HepG2 (cell line): Measurements from ENCODE around the gene INPP5E. TPM values are rescaled to one million over a fixed set of nuclear protein-coding genes. Genes with fewer than 3 reads are reported as not detected.

Experiments used
- ADNP ChIP-seq: sonication (generic); formaldehyde crosslinking; IDR thresholded peaks from 2 replicates; pipeline ENCODE4 v1.4.0; 2020; ENCODE audit warnings: missing genetic modification reagents
- AGO2 ChIP-seq: fragments of 200-400 bp; formaldehyde crosslinking; optimal IDR thresholded peaks from 2 replicates; pipeline ENCODE3; 2017; ENCODE audit warnings: mild to moderate bottlenecking, low read depth, low read length, moderate library complexity
- ARNTL ChIP-seq: sonication (generic); formaldehyde crosslinking; IDR thresholded peaks from 2 replicates; pipeline ENCODE4 v1.4.0; 2020; ENCODE audit warnings: mild to moderate bottlenecking, missing genetic modification reagents
- ATF6 ChIP-seq: sonication (generic); formaldehyde crosslinking; conservative IDR thresholded peaks from 2 replicates; pipeline ENCODE4 v1.4.0; 2020; ENCODE audit warnings: missing genetic modification reagents
- ATRX ChIP-seq: sonication (generic); formaldehyde crosslinking; IDR thresholded peaks from 2 replicates; pipeline ENCODE4 v1.4.0; 2020; ENCODE audit warnings: missing genetic modification reagents, borderline replicate concordance
- BATF2 ChIP-seq: sonication (generic); formaldehyde crosslinking; IDR thresholded peaks from 2 replicates; pipeline ENCODE4 v1.8.0; 2022; ENCODE audit warnings: mild to moderate bottlenecking, missing genetic modification reagents, moderate library complexity
- CENPBD1 ChIP-seq: sonication (generic); formaldehyde crosslinking; IDR thresholded peaks from 2 replicates; pipeline ENCODE4 v1.8.0; 2022; ENCODE audit warnings: missing genetic modification reagents, low read depth, mild to moderate bottlenecking, borderline replicate concordance
- DMAP1 ChIP-seq: IDR thresholded peaks from 2 replicates; pipeline ENCODE4 v1.6.1; 2016
- HOXA3 ChIP-seq: sonication (generic); formaldehyde crosslinking; IDR thresholded peaks from 2 replicates; pipeline ENCODE4 v1.5.0; 2020; ENCODE audit warnings: missing genetic modification reagents
- JUN ChIP-seq: sonication (generic); formaldehyde crosslinking; IDR thresholded peaks from 2 replicates; pipeline ENCODE4 v1.4.0; 2020; ENCODE audit warnings: mild to moderate bottlenecking, missing genetic modification reagents
- KDM5B ChIP-seq: sonication (generic); formaldehyde crosslinking; IDR thresholded peaks from 2 replicates; pipeline ENCODE4 v1.4.0; 2020; ENCODE audit warnings: missing genetic modification reagents, mild to moderate bottlenecking, borderline replicate concordance
- SIN3B ChIP-seq: fragments of 150-350 bp; IDR thresholded peaks from 2 replicates; pipeline ENCODE4 v1.6.1; 2014; ENCODE audit warnings: low read length
- TARDBP ChIP-seq: sonication (generic); formaldehyde crosslinking; IDR thresholded peaks from 2 replicates; pipeline ENCODE4 v1.8.0; 2022; ENCODE audit warnings: mild to moderate bottlenecking, missing genetic modification reagents
- TMF1 ChIP-seq: sonication (generic); formaldehyde crosslinking; IDR thresholded peaks from 2 replicates; pipeline ENCODE4 v1.8.1; 2022; ENCODE audit warnings: low read depth, missing genetic modification reagents
- TRIM24 ChIP-seq: sonication (generic); formaldehyde crosslinking; IDR thresholded peaks from 2 replicates; pipeline ENCODE4 v1.8.0; 2022; ENCODE audit warnings: mild to moderate bottlenecking, missing genetic modification reagents
- XBP1 ChIP-seq: sonication (generic); formaldehyde crosslinking; IDR thresholded peaks from 2 replicates; pipeline ENCODE4 v1.5.0; 2020; ENCODE audit warnings: missing genetic modification reagents
- ZBTB20 ChIP-seq: sonication (generic); formaldehyde crosslinking; IDR thresholded peaks from 2 replicates; pipeline ENCODE4 v1.8.1; 2023; ENCODE audit warnings: missing genetic modification reagents, low read depth, mild to moderate bottlenecking, borderline replicate concordance
- ZFAT ChIP-seq: sonication (generic); formaldehyde crosslinking; conservative IDR thresholded peaks from 2 replicates; pipeline ENCODE4 v1.8.1; 2023; ENCODE audit warnings: missing genetic modification reagents, inconsistent platforms
- ZNF251 ChIP-seq: sonication (generic); formaldehyde crosslinking; IDR thresholded peaks from 2 replicates; pipeline ENCODE4 v1.9.0; 2021; ENCODE audit warnings: mild to moderate bottlenecking, missing genetic modification reagents
- ZNF292 ChIP-seq: sonication (generic); formaldehyde crosslinking; IDR thresholded peaks from 2 replicates; pipeline ENCODE4 v1.8.1; 2022; ENCODE audit warnings: mild to moderate bottlenecking, low read depth, missing genetic modification reagents, borderline replicate concordance
- ZNF850 ChIP-seq: sonication (generic); formaldehyde crosslinking; conservative IDR thresholded peaks from 2 replicates; pipeline ENCODE4 v1.9.0; 2021; ENCODE audit warnings: mild to moderate bottlenecking, missing genetic modification reagents
- ZSCAN9 ChIP-seq: IDR thresholded peaks from 2 replicates; pipeline ENCODE4 v1.6.1; 2016; ENCODE audit warnings: borderline replicate concordance
- polyA plus RNA-seq, 8 experiments: library from polyadenylated mRNA; depleted of rRNA in 3 of 8; stranded (reverse) in 7 of 8; unstranded in 1 of 8; fragments of >200 nt; fragmentation: Illumina TruSeq in 4 of 8; extraction: Trizol in 4 of 8; gene quantifications; 2 replicates each; pipeline versions ENCODE4 v1.2.1 to v1.2.3, GENCODE V29; 2011 to 2016; ENCODE audit warnings: low read depth in 4 of 8, missing spikeins in 1 of 8, mixed read lengths in 1 of 8; ENCODE audit not compliant: insufficient read depth in 1 of 8
- total RNA-seq, 5 experiments: library from RNA; depleted of rRNA; stranded (reverse); fragments of >200 nt; fragmentation: Illumina TruSeq; extraction: Trizol; gene quantifications; 2 replicates each; pipeline ENCODE4 v1.2.3, GENCODE V29; 2016; ENCODE audit warnings: low read depth in 1 of 5
- TF ChIP-seq, protein P1 (sequence below): sonication (generic); formaldehyde crosslinking; IDR thresholded peaks from 2 replicates; pipeline ENCODE4 v1.4.0; 2020; ENCODE audit warnings: missing genetic modification reagents

Gene INPP5E
- total and polyA plus RNA-seq, 2 of the 13 experiments (the other 11 are each of a cell fraction or from before 2014, with no cell fraction given) = 5.5 TPM

- TF ChIP-seq BATF2 (CRISPR knock-in tag) = no peak; the same call in none of the 2 replicates
- peak; percentile 92 for TF ChIP-seq SIN3B
- peak; percentile 97 for TF ChIP-seq HOXA3 (CRISPR knock-in tag)
- TF ChIP-seq ARNTL (CRISPR knock-in tag) = 0 out of 2 replicates have a peak, but pooled peaks have one; percentile 17
- no peak for TF ChIP-seq ZNF251
- no peak for TF ChIP-seq ZNF850
- TF ChIP-seq ZNF292 = no peak
- no peak for TF ChIP-seq CENPBD1
- TF ChIP-seq ZFAT (CRISPR knock-in tag) = no peak
- no peak for TF ChIP-seq TMF1 (CRISPR knock-in tag)
- TF ChIP-seq AGO2 = peak; percentile 56
- TF ChIP-seq ZSCAN9 (CRISPR knock-in tag) = 0 out of 2 replicates have a peak, but pooled peaks have one; percentile 50
- TF ChIP-seq TRIM24 (CRISPR knock-in tag) = no peak
- TF ChIP-seq DMAP1 (CRISPR knock-in tag) = peak; percentile 89
- no peak for TF ChIP-seq ADNP
- peak; percentile 78 for TF ChIP-seq KDM5B (CRISPR knock-in tag)
- TF ChIP-seq ZBTB20 (CRISPR knock-in tag) = no peak
- TF ChIP-seq, protein P1, sequence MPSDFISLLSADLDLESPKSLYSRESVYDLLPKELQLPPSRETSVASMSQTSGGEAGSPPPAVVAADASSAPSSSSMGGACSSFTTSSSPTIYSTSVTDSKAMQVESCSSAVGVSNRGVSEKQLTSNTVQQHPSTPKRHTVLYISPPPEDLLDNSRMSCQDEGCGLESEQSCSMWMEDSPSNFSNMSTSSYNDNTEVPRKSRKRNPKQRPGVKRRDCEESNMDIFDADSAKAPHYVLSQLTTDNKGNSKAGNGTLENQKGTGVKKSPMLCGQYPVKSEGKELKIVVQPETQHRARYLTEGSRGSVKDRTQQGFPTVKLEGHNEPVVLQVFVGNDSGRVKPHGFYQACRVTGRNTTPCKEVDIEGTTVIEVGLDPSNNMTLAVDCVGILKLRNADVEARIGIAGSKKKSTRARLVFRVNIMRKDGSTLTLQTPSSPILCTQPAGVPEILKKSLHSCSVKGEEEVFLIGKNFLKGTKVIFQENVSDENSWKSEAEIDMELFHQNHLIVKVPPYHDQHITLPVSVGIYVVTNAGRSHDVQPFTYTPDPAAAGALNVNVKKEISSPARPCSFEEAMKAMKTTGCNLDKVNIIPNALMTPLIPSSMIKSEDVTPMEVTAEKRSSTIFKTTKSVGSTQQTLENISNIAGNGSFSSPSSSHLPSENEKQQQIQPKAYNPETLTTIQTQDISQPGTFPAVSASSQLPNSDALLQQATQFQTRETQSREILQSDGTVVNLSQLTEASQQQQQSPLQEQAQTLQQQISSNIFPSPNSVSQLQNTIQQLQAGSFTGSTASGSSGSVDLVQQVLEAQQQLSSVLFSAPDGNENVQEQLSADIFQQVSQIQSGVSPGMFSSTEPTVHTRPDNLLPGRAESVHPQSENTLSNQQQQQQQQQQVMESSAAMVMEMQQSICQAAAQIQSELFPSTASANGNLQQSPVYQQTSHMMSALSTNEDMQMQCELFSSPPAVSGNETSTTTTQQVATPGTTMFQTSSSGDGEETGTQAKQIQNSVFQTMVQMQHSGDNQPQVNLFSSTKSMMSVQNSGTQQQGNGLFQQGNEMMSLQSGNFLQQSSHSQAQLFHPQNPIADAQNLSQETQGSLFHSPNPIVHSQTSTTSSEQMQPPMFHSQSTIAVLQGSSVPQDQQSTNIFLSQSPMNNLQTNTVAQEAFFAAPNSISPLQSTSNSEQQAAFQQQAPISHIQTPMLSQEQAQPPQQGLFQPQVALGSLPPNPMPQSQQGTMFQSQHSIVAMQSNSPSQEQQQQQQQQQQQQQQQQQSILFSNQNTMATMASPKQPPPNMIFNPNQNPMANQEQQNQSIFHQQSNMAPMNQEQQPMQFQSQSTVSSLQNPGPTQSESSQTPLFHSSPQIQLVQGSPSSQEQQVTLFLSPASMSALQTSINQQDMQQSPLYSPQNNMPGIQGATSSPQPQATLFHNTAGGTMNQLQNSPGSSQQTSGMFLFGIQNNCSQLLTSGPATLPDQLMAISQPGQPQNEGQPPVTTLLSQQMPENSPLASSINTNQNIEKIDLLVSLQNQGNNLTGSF (CRISPR knock-in tag) = no peak
- TF ChIP-seq TARDBP (CRISPR knock-in tag) = peak; percentile 73
- no peak for TF ChIP-seq ATRX (CRISPR knock-in tag)
- TF ChIP-seq XBP1 (CRISPR knock-in tag) = no peak
- TF ChIP-seq ATF6 (CRISPR knock-in tag) = no peak
- TF ChIP-seq JUN (CRISPR knock-in tag) = no peak
Observed at GRCh38 chr9:136410500-136411287, 29.0 kb downstream of the INPP5E start, which contains the start of the genes ENTR1 and PMPCA (continued).
